ENCODE results near the gene PDIA2.
"Not testable (repeated sequence)": the region's sequence is repeated elsewhere in the genome, so short reads cannot be mapped to it uniquely, and the experiment has no call there.

PDIA2 gene

GRCh38 chr16:334164-334832, 51.3 kb downstream of the PDIA2 start:
- DNase-seq, result not testable (repeated sequence)

GRCh38 chr16:334861-335632, 52.1 kb downstream of the PDIA2 start:
- DNase-seq, result not testable (repeated sequence)

- no peak for DNase-seq
These were observed 53.3 kb downstream of the PDIA2 start for GRCh38 chr16:336269-336668.
